ENCODE measurements around the gene SAPCD2.
"Not testable (repeated sequence)": the region's sequence is repeated elsewhere in the genome, so short reads cannot be mapped to it uniquely, and the experiment has no call there.

SAPCD2 gene, protein sequence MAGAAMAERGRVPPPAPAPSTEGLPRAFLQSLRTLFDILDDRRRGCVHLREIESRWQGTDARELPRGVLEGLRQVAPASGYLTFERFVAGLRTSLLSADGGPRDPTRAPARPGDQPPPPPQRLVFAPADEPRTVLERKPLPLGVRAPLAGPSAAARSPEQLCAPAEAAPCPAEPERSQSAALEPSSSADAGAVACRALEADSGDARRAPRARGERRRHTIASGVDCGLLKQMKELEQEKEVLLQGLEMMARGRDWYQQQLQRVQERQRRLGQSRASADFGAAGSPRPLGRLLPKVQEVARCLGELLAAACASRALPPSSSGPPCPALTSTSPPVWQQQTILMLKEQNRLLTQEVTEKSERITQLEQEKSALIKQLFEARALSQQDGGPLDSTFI

GRCh38 chr9:137070201-137070905 lies at the start of gene SAPCD2:
SAPCD2 (minus strand) TSS chr9:137070557; CDS start chr9:137070460, 97 bp downstream.
- DNase-seq = peak; percentile 49 to 66

DNA sequence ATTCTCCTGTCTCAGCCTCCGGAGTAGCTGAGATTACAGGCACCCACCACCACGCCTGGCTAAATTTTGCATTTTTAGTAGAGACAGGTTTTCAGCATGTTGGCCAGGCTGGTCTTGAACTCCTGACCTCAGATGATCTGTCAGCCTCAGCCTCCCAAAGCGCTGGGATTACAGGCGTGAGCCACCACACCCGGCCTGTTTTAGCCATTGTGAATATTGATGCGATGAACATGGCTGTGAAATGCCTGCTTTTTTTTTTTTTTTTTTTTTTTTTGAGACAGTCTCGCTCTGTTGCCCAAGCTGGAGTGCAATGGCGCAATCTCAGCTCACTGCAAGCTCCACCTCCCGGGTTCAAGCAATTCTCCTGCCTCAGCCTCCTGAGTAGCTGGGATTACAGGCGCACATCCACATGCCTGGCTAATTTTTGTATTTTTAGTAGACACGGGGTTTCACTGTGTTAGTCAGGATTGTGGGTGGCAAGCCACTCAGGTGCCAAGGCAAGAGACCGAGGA lies 47.8 kb upstream of the SAPCD2 start:
- DNase-seq = not testable (repeated sequence)

DNA sequence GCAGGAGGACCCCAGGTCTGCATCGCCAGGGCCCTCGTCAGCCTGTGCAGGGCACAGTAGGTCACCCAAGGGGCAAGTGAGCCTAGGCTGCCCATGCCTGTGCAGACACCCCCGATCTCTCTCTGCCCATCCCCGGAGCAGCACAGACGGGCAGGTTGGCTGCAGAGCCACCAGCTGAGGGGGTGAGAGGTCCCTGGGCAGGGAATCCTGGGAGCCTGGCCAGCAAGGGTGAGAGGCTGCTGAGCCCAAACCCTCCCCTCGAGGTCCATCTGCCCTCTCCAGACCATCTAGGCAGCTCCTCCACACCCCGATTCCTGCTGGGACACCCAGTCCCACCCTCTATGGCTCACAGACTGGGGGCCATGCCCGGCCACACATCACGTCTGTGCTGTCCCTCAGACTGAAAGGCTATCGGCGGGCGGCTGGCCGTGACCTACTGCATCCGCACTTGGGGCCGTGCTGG lies 46.9 kb upstream of the SAPCD2 start:
- no peak for DNase-seq

DNA sequence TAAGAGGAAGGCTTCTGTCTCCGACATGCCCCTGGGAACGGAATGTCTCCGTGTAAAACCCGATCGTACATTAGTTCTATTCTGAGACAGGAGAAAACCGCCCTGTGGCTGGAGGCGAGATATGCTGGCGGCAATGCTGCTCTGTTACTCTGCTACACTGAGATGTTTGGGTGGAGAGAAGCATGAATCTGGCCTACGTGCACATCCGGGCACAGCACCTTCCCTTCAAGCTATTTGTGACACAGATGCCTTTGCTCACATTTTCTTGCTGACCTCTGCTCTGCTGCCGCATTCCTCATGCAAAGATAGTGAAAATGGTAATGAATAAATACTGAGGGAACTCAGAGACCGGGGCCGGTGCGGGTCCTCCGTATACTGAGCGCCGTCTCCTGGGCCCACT lies 46.4 kb upstream of the SAPCD2 start:
- DNase-seq = no peak

GRCh38 chr9:137116027-137116507 lies 45.7 kb upstream of the SAPCD2 start:
- no peak for DNase-seq

DNA sequence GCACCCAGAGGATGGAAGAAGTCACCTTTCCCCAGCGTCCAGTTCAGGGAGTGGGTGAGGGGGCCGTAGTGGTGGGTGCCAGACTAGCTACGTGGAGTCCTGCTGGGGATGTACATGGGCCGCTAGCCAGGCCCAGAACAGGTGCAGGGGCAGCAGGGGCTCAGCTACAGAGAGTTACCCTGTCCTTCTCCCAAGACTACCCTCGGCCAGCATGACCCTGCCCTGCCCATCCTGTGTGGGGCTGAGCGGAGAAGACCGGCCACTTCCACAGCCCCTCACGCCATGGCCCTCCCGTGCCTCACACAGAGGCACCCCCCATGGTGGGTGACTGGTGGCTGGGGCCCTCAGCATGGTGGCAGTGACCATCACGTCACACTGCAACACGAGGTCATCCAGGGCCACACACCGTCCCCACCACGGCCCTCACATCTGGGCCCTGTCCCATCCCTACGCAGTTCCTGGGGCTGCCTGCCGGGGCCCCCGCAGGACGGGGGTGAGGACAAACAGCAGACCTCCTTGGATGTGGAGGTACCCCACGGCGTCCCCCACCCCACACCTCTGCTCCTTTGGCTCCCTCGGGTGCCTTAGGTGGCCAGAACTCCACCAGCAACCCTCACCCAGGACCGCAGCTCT lies 45.2 kb upstream of the SAPCD2 start:
- DNase-seq = no peak

- DNase-seq = peak; percentile 17 to 49
These were observed 44.4 kb upstream of the SAPCD2 start, which contains the start of gene DPP7 for GRCh38 chr9:137114613-137115393. DPP7 (minus strand) TSS chr9:137114733; CDS start chr9:137114713, 20 bp downstream.

- no peak for DNase-seq
These were observed 43.9 kb upstream of the SAPCD2 start for GRCh38 chr9:137114220-137114612.

DNA sequence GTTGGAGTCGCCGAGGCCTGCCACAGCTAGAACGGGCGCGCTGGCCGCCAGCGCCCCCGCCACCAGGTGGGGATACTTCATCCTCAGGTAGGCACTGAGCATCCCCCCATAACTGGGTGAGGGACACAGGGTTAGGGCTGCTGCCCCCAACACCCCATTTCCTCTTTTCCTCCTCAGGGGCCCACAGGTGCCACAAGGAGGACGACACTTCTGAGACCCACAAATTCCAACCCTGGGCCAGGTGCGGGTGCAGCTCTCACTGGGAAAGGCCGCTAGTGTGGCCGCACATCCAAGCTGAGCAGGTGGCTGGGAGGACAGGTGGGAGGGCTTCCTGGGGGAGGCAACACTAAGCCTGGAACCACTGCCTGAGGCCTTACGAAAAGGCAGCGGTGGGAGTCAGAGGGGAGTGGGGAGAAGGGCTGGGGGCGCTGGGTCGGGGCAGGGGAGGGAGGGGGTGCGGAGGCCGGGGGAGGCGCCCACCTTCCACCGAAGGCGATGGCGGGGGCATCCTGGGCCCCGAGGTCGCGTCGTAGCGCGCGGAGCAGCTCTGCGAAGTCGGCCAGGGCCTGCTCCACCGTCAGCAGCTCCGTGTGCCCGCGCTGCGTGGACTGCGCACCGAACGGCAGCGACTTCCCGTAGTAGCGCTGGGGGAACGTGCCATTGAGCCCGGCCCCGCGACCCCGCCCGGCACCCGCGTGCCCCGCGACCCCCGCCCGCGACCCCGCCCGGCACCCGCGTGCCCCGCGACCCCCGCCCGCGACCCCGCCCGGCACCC lies 43.2 kb upstream of the SAPCD2 start:
- DNase-seq = no peak

- no peak for DNase-seq
These were observed 42.4 kb upstream of the SAPCD2 start for GRCh38 chr9:137112564-137113384.

DNA sequence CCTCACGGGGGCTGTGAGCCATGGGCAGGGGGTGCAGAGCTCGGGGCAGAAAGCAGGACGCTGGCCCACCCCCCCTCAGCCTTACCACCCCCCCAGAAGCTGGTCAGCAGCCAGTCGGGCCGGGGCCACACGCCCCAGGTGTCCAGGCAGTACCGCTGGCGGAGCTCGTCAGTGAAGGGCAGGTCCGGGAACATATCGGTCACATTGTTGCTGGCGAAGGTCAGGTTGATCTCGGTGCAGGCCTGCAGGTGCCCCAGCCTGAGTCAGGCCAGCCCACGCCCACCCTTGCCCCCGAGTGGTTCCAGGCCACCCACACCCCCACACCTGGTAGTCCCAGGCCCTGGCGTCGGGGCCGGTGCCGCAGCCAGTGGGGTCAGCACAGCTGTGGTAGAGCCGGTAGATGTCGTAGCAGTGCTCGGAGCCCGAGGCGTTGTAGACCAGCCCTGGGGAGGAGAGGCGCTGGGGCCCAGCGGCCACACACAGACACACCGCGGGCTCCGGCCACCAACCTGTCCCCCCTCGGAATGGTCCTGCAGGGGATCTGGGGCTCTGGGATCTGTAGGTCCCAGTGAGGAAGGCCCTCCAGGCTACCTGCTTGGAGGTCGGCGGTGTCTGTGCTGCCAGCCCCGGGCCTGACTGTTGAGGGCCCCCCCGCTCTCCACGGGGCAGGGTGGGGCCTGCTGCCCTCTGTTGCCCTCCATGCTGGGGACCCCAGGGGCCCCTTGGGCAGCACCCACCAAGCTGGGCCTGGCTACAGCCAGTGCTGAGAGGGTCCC lies 41.6 kb upstream of the SAPCD2 start:
- DNase-seq = no peak

GRCh38 chr9:137110911-137111787 lies 40.8 kb upstream of the SAPCD2 start:
- no peak for DNase-seq

- no peak for DNase-seq
These were observed 40.0 kb upstream of the SAPCD2 start for GRCh38 chr9:137110147-137110910.

DNA sequence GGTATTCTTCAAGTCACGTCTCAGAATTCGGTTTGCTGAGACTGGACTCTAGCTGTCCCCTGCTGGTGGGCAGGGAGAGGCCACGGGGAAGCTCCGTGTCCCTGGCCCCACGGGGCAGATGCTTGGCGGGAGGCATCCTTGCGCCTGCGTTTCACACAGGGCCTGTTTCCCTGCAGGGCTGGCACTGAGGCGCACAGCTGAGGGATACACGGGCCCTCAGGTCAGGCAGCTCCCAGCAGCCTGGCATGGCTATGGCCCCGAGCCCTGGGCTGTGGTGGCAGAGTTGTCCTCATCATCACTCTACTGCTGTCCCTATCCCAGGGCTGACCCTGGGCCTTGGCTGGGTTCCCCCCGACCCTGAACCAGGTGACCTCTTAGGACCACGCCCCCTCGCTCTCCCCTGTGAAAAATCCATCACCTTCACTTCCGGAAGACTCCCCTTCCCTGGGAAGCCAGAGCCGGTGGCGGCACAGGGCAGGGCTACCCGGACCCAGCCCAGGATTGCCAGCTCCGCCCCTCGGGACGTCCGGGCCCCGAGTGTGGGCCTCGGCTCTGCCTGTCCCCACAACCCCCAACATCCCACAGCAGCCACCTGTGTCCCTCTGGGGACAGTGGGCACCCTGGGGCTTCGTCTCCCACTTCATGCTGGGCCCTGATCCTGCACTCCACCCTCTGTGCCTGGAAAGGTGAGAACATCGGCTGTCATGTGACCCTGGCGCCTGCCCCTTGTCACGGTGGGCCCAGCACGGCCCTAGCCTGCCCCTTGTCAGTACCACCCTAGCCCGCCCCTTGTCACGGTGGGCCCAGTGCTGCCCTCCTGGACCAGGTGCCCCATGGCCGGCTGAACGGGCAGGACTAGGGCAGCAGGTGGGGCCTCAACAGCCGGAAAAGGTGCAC lies 39.1 kb upstream of the SAPCD2 start:
- no peak for DNase-seq

GRCh38 chr9:137108608-137109249 lies 38.4 kb upstream of the SAPCD2 start:
- DNase-seq = no peak

DNA sequence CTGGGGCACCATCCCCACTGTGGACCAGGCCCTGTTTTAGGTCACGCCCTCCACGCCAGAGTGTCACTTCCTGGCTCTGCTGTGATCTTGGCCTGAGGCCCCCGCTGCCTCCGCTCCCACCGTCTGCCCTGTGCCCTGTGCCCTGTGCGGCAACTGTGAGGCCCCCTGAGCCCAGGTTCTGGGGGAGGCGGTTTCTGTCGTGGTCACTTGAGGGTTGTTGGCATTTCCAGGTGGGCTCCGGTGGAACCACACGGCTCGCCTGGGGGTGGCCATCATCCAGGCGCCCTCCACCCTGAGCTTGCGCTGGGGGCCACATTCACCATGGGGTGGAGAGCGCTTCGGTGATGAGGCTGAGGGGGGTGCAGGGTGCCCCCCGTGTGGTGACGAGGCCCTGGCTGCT lies 37.6 kb upstream of the SAPCD2 start:
- DNase-seq = no peak
